NCI-H82 treated with DMSO at 0.1 percent for 48 hours (cell line): ENCODE results near the gene GPR161.
A peak's percentile ranks its signal among the peaks of the same experiment; 100 is the strongest.
"Not testable (repeated sequence)": the region's sequence is repeated elsewhere in the genome, so short reads cannot be mapped to it uniquely, and the experiment has no call there.

Source experiments
- DNase-seq: peaks from one replicate; lab custom pipeline; 2025; ENCODE audit not compliant: unreplicated experiment; lab: John Stamatoyannopoulos, UW

Gene GPR161

DNA sequence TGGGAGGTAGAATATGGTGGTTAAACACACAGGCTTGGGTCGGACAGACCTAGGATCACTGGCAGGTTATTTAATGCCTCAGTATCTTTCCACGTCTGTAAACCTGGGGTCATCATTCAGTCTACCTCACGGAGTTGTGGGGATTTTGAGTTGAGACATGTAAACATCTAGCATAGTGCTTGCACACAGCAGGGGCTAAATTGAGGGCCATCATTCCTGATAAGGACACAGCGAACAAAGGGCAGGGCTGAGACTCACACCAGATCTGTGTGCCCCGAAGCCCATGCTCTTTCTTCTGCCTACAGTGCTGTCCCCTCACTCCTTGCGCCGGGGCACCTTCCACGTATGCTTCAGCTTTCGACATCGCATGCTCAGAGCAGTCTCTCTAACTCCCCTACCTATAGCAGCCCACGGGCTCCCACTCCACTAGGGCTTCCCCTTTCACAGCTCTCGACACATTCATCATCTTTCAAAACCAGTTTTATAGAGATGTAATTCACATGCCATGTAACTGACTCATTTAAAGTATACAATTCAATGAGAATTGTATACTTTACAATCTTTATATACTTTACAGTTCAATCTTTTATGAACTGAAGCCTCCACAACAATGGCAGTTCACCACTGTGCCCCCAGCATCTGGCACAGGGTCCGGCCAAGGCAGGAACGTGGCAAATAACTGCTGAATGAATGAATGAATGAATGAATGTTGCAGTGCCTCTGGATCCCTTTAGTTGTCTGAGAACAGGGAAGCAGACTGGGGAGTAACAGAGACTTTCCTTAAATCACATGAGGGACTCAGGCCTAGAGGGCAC is 48.0 kb downstream of the GPR161 start:
- no peak for DNase-seq

DNA sequence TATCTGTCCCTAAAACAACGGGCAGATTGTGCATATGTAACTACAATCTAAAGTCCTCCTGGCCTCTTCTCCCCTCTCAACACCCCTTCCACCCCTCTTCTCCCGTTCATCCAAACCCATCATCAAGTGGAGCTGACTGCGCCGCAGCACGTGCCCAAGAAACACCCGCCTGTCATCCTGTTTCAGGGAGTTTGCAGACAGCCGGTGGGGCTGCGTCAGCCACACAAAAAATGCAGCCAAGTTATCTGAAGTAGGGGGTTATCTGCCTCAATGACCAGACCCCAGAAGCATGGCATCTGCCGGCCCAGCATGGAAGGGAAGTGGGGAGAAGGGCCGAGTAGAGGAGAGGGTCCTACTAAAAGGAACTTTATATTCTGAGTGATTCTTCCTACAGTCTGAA is 49.0 kb downstream of the GPR161 start:
- DNase-seq: no peak

DNA sequence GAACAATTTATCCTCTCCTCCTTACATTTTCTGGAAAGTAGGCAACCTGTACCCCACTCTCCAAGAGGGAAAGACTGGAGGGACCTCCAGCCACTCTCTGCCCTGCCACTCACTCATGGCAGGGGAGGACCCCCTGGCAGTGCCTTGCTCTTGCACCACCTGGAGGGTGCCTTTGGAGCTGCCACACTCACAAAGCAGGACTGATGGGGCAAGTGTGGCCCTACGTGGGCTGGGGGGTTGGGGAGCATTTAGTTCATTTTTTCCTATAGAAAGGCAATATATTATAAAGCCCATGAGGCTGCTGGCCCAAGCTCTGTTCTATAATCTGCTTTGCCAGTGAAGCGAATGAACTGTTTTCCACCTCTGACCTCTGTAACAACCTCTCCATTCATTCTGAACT is 50.3 kb downstream of the GPR161 start:
- DNase-seq: no peak

DNA sequence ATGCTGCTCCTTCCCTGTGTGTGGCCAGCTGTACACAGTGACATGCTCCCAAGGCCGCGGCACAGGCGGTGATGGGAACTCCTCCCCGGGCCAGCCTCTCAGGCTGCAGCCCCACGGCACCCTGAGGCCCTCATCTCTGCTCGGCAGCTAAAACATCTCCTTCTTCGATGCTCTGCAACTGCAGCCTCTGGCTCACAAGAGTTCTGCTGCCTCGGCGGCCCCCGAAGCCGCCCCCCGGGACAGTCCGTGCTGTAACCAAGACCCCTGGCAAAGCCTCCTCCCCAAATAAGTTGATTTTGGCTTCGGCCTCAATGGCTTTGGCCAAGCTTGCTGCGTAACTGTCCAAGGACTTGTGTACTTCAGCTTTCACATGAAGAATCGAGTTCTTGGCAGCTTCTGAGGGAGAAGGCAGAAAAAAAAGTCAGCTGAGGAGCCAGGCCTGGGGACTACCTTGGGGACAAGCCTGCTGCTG is 51.3 kb downstream of the GPR161 start:
- no peak for DNase-seq

DNA sequence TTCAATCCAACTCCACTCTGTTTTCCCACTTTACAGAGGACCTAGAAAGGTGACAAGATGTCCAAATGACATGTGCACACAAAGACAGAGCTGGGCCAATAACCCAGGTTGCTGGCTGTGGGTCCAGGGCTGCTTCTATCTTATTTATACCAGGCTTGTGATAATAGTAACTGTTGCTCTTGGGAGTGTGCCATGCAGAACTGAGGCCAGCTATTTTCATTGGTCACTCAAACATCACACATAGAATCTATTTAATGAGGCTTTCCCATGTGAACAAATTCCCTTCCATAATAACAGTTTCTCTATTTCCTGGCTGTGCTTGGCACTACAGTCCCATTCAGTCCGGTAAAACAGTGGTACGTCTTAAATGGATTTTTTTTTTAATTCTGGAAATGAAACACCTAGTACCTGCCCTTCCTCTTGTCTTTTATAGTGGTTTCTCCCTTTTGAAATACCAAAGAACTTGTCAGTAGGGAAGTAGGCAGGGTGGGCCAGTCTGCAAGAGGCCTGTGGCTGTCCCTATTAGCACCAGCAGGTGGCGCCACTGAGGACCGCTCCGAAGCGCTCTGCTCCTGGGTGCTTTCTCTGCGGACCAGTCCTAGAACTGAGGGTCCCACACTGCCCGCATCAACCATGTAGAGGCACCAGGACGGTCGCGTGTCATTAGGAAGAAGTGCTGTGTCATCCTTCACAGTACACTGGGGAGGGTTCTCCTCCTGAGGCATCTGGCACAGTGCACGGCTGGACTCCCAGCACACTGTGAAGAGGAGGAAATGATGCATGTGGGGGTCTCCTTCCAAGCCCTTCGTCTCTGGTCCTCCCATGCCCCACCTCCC is 52.1 kb downstream of the GPR161 start:
- DNase-seq: no peak

DNA sequence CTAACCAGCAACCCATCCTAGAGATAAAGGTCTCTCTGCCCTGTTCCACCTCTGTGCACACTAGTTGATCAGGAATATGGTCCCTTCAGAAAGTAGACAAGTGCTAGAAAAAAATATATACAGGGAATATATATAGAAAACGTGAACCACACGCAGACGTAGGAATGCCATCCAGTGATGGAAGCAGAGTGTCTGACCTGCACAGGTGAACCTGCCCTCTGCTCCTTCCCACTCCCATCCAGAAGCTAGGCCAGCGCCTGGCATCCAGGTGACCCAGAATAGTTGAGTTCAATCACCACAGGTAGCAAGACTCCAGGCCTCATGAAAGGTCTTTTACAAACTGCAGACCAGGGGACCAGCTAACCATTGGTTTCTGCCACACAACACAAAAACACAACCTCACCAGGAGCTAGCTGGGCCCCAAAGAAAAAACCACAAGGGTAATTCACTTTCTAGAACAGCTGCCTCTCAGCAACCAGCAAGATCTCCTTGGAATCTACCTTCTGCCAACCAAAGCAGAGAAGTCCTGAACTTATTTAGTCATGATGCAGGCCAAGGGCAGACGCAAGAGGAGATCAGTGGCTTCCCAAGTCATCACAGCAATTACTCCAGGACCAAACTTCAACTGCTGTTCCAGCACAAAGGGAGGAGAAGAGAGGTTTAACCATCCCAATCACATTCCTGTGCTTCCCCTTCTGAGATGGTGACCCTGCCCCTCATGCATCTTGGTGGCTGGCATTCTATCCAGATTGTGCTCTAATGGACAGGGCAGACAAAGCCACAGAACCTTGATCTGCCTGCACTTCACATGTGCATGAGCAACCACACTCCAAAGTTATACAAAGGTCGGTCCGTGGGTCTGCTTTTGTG is 53.0 kb downstream of the GPR161 start:
- DNase-seq: no peak

DNA sequence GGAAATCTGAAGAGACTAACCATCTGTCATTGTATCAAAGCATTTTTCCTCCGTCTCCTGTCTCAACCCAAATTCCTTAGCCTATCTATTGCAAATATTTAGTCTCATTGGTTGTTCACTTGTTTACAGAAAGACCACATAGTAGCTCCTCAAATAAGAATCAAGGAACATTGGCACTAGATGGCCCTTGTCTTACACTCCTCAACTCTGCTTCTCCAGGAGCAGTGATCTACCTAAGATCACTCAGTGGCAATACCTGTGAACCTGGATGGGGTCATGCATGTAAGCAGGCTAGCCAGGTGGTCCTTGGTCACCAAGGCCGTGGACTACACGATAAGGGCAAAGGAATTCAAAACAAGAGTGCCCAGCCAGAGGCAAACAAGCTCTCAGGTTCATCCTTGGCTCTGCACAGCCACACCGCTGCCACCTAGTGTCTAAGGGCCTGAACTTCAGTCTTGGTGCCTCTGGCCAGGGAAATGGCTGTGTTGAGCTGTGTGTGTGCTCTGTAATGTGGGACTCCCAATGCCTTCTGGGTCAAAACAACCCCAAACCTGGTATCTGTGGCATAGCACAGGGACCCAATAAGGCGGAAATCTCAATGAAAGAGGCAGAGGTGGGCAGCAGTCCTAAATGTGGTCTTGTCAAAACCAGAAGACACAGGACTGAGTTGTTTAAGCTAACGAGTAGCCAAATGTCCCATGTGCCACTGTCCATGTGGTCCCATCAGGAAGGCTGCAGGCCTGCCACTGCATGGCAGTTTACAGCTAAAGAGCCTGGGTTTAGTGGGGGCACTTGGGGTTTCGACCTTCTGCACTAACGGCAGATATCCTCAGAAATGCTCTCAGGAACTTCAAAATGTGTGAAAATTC is 54.5 kb downstream of the GPR161 start:
- peak; percentile 81 for DNase-seq

DNA sequence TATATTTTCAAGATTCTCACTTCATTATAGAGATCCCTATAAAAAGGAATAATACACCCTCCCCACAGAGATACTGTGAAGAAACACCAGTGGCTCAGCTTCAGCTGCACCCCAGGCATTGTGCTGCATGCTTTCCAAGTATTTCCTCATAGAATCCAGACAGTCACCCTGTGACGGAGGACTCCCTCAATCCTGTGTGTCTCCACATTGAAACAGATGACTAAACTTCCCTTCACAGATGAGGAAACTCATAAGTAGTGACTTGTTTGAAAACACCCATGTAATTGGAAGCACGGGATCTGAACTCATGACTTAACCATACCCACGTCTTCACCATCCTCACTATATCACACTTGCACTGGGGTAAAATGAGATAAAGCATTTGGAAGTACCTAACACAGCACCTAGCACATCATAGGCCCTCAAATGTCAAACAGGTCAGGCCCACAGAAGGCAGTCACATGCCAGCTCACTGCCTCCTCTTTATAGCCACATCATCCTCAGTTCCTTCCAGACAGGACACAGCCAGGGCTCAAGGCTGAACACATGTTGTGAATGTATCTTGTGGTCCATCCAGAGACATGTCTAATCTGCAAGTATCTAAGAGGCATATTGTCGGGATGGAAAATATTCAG is 55.2 kb downstream of the GPR161 start:
- DNase-seq: no peak

DNA sequence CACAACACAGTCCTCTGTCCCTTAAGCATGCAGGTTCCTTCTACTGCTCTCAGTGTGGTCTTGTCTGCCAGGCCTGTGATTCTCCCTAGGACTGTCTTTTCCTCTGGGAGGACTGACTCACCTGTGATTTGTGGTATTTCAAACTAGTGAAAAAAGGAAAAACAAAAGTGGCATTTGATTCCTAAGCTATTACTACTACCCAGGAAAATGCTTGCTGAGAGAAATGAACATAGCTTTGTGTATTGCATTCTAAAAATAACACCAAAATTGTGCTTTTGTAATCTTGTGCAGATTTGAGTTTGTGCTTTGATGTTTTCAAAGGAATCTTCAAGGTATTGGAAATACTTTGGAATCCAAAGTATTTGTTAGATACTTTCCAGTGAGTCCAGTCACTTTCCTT is 57.0 kb downstream of the GPR161 start:
- DNase-seq: no peak

DNA sequence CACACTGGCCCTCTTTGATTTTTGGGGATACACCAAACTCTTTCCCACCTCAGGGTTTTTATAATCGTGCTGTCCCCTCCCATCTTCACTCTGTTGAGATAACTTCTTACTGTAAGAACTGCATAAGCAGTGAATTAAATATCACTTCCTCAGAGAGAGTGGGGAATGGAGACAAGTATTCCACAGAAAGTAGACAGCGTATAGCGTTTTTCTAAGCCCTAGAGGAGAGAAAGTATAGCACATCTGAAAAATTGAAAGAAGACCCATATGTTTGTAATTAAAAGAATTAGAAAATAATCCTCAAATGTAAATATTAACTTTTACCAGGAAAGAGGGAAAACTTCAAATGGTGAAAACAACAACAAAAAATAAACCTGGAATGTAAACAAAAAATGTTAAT is 67.3 kb downstream of the GPR161 start:
- no peak for DNase-seq

DNA sequence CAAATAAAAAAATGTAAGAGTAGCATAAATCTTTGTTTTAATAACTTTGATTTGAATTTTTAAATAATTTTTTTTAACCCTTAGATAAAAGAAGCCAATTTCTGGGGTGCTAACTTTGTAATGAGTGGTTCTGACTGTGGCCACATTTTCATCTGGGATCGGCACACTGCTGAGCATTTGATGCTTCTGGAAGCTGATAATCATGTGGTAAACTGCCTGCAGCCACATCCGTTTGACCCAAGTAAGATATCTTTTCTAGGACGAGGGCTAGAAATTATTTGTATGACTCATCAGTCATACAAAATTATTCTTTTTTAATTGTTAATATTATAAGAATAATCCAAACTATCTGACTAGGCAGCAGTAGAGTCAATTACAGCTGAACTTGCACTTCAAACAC is 71.2 kb downstream of the GPR161 start:
- DNase-seq: no peak

DNA sequence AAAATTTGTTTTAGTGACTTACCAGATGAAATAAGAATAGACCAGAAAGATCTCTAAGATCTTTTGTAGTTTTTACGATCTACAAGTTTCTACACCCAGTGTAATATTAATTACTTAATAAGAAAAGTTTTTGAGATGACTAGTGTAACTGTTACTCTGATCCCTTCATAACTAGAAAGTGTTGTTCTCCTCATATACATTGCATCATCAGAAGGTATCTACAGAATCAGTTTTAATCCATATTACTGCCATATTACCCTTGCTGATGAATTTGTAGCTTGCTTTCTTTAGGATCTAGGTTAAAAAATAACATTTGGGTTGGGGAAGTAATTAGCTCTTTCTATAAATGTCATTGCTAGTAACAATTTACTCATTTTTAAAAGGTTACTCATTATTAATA is 72.5 kb downstream of the GPR161 start:
- no peak for DNase-seq

DNA sequence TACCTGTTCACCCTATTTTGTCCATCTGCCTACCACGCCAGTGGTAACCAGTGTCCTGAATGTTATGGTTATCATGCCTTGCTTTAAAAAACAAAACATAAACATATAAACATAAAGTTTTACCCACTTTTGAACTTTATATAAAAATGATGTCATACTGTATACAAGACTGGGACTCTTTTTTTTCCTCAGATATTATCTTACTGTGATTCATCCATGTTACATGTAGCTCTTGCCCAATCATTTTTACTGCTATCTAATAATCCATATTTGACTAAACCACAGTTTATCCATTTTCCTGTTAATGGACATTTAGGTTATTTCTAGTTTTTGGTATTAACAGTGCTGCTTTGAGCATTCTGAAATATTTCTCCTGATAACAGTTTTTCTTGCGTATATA is 78.8 kb downstream of the GPR161 start:
- DNase-seq: no peak

DNA sequence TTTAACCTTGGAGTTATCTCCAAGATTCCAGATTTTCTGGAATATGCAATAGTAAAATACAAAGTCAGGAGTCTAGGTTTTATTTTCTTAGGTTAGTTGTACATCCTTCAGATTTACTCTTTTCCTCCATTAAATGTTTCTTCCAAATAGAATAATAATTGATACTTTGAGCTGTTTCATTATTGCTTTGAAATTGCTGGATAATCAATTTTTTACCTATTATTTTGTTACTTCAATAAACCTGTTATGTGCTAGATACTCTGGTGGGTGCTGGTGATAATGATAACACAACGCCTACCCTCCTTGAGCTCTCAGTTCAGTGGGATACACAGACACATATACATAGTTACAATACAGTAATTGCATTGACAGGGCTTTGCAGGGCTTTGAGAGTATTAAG is 79.4 kb downstream of the GPR161 start:
- no peak for DNase-seq

DNA sequence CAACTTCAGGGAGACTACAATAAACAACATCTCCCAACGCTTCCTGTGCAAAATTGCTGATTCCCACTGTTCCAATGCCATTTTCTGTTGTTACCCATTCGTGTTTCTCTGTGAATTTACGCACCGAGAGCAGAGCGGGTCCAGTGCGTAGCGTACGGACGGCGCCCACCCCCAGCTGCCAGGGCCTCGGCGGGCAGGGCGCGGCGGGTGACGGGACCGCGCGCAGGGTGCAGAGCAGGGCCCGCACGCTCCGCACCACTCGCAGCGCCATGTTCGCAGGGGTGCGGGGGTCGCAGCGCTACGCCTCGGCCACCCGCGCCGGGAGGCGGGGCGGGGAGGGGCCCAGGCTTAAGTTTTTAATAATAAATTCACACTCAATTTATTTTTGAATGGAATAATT is 80.6 kb downstream of the GPR161 start:
- DNase-seq: not testable (repeated sequence)

DNA sequence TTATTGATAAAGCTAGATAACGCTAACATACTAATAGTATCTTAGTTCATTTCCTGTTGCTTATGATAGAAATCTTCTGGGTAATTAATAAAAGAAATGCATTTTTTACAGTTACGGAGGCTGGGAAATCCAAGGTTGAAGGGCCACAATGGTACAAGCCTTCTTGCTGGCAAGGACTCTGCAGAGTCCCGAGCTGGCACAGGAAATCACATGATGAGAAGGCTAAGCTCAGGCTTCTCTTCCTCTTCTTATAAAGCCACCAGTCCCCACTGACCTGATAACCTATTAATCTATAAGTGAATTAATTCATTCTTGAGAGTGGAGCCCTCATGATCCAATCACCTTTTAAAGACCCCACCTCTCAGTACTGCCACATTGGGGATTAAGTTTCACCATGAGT is 82.6 kb downstream of the GPR161 start:
- peak; percentile 66 for DNase-seq

DNA sequence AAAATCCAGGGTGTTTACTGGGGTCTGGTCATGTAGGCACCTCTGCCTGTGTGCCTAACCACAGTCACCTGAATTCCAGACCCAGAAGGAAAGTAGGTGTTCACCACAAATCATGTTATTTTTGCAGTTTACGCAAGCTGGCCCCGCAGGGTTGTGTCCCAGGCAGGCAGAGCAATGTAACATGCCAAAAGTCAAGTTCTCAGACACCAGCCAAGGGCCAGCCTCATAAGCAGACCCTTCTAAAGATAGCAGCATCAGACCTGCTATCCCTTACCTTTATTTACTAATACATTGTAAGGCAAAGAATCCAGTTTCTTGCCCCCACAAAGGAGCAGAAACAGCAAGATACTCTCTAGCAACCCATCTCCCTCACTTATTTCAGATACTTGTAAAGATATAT is 83.0 kb downstream of the GPR161 start:
- DNase-seq: no peak

DNA sequence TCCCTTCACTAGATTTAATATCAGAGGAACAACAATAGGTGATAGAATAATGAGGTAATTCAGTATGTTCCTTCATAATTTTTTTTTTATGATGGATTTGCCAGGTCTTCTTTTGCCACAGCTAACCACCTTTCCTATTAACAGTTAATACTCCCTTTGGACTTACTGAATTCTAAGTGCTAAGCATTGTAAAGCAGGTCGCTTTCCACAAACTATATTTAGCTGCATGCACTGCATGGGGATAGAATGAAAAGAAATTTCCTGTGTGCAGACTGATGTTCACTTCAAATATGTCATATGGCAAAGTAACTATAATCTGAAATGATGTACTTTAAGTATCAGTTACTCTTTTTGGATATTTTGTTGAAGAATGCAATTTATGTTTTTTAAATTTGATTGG is 85.8 kb downstream of the GPR161 start:
- no peak for DNase-seq

DNA sequence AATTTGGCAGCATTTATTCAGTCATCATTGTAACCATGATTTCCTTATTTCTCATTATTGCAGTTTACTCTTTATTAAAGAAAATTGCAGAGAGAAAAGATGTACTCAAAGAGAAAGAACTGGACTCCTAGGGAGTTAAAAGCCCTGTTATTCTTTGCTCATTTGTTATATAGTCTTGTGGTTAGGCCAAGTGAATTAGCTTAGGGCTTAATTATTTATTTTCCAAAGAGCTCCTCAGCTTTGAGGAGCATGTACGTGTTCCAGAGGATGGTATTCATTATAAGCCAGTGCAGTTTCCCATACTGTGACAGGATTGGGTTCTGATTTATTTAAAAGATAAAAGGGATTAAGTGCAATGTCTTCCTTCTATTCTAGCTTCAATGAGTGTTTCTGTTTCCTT is 86.4 kb downstream of the GPR161 start:
- DNase-seq: no peak

DNA sequence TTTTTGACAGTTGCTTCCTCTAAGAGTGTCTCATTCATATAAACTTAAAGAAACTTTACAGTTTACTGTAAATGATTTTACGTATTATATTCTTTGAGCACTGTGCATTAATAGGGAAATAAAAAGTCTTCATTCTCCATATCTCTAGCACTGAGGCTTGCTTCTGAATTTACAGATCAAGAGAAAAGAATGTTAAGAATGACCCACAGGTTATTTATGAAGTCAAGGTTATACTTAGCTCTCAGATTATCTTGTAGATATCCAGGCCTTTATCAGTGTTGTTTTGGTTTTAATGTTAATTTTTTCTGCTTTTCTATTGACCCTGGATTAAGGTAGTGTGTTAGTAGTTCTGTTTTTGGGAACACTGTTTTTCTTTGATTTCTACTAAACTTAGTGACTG is 91.4 kb downstream of the GPR161 start:
- DNase-seq: no peak
